Thyroid gland (tissue), 4 donors: Measurements from ENCODE around the gene RHOBTB1.

ENCODE experiments used
- CTCF ChIP-seq, 6 experiments: fragments of 200-600 bp in 3 of 6; fragments of 450-650 bp in 3 of 6; sonication (generic) in 3 of 6; IDR thresholded peaks; one replicate each; pipeline ENCODE4 v1.5.1; 2016 to 2019; ENCODE audit warnings: antibody characterized with exemption in 6 of 6, mild to moderate bottlenecking in 2 of 6, inconsistent platforms in 1 of 6, moderate library complexity in 1 of 6
- POLR2A ChIP-seq, 2 donors: fragments of 450-650 bp; IDR thresholded peaks; one replicate each; pipeline ENCODE4 v1.6.1; 2017; ENCODE audit warnings: antibody characterized with exemption in 2 of 2, mild to moderate bottlenecking in 2 of 2, moderate library complexity in 1 of 2

- no peak for TF ChIP-seq CTCF (IDR thresholded peaks at IDR 0.05)
- TF ChIP-seq POLR2A (IDR thresholded peaks at IDR 0.05) = no peak
These were observed 6.0 kb downstream of the RHOBTB1 start for GRCh38 chr10:60937784-60938654.
